Activated T-helper 9 cell treated with anti-CD3 and anti-CD28 coated beads, Interleukin-2, amount 50 U/mL, for 16 hours (primary cell): ENCODE measurements around the gene VAMP2.
A peak's percentile ranks its signal among the peaks of the same experiment; 100 is the strongest.

Experiments used
- DNase-seq: peaks from one replicate; pipeline ENCODE4 v3.0.0-alpha.2; 2020; ENCODE audit warnings: low read depth

VAMP2 gene, protein sequence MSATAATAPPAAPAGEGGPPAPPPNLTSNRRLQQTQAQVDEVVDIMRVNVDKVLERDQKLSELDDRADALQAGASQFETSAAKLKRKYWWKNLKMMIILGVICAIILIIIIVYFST

GRCh38 chr17:8162233-8162996, at the start of gene VAMP2:
Gene VAMP2 (minus strand): TSS chr17:8162948. CDS start chr17:8162879, 69 bp downstream.
- peak; percentile 83 for DNase-seq

DNA sequence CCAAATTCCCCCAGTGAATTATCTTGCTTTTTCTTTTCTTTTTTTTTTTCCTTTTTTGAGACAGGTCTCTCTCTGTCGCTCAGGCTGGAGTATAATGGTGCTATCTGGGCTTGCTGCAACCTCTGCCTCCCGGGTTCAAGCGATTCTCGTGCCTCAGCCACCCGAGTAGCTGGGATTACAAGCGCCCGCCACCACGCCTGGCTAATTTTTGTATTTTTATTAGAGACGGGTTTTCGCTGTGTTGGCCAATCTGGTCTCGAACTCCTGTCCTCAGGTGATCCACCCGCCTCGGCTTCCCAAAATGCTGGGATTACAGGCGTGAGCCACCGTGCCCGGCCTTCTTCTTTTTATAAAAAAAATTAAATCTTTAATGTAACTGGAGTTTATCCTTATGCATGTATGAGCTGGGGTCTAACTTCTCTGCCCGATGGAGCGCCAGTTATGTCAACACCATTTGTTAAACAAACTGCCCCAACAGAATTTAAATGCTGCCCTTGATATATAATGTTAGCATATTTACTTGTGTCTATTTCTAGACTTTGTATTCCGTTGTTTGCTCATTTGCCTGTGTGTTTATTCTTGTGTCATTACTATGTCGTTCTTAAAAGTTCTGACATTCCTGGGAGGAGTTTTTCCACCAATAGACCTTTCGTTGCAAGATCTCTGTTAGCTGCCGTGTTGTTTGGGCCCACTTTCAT, 48.2 kb upstream of the VAMP2 start:
- no peak for DNase-seq

DNA sequence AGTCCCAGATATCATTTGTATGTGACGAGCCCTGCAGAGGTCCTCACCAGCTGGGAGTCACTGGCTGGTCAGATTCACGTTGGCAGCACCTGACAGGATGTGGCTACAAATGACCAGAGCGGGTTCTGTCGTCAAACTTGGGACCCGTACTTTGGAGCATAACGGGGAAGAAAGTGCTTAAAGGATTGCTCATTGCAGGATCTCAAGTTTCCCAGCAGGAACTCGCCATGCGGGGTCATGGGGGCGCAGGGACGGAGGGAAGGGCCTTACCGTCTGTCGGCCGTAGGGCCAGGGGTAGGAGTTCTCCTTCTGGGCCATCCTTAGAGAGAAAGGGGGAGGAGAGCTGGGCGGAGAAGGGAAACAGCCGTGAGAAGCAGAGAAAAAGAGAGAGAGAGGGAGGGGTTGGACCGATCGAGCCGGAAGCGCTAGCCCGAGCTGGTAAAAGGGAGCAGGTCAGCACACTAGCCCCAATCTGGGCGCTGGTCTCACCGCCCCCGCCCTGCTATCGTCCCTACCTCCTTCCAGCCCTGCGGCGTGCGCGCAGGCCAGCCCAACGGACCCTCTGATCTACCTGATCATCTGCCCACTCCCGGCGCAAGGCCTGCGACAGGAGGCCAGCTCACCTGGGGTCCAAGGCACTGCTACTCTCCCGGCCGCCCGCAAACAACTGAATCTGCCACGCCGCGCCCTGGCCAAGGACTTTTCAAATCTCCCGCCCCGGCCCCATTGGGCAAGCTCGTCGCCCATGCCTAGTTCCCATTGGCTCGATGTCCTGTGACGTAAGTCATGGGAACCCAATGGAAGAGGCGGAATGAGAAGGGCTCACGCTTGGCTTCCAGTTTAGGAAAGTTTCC, 47.4 kb upstream of the VAMP2 start, which contains the start of gene AURKB:
AURKB (minus strand) TSS at position 669 of the 854 bp plus-strand sequence; CDS start at position 318, 351 bp downstream.
- DNase-seq, result peak; percentile 88

GRCh38 chr17:8206536-8206935, 43.8 kb upstream of the VAMP2 start:
- no peak for DNase-seq

GRCh38 chr17:8204761-8205555, 42.2 kb upstream of the VAMP2 start:
- DNase-seq, result no peak

- DNase-seq, result no peak
These were observed 29.5 kb upstream of the VAMP2 start for GRCh38 chr17:8192070-8192815.

DNA sequence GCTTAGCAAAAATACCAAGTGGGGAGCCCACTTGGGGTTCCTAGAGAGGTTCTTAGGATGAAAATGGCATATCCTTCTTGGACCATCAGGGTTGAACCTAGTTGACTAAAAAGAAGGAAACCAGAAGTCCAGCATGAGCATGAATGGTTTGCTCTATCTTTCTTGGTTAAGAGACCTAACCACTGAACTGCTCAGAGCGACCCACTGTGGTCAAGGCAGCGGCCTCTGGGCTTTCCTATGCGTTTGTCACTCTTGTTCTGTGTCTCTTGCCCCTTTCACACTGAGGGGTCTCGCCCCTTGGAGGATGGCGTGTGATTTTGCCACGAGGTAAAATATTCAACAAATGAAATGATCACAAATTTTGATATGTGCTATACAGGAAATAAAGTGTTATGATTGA, 27.8 kb upstream of the VAMP2 start:
- no peak for DNase-seq

DNA sequence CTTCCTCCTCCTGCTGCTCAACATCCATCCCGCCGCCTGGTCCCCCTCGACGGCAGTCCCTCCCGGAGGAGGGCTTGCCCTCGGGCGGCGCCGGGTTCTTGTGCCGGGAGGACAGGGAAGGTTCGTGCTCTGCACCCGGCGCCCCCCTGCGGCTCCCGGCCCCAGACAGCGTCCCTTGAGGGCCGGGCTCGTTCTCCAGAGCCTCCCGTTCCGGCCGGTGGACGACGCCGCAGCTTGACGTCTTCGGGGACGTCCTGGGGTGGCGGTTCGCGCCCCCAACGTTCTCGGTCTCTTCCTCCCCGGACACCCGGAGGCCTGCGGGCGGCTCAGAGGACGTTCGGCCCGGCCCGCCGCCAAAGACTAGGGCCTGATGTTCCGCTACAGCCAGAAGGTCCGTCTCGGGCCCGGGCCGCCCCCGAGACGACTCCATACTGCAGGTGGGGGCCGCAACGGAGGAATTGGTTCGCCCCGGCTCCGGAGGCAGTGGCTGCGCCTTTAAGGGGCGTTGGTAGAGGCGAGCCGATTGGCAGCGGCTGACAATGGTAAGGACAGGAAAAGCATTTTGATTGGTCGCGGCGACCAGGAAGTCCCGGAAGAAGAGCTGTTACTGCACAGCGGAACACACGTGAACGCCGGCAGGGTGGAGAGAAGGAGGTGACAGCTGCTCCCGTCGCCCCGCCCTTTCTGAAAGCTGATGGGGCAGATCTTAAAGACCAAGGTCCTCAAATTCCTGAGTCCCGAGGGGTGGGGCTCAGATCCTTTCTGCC, 27.1 kb upstream of the VAMP2 start, which contains the start of gene BORCS6:
BORCS6 (minus strand) TSS at position 470 of the 767 bp plus-strand sequence; CDS start at position 430, 40 bp downstream.
- DNase-seq, result peak; percentile 91

DNA sequence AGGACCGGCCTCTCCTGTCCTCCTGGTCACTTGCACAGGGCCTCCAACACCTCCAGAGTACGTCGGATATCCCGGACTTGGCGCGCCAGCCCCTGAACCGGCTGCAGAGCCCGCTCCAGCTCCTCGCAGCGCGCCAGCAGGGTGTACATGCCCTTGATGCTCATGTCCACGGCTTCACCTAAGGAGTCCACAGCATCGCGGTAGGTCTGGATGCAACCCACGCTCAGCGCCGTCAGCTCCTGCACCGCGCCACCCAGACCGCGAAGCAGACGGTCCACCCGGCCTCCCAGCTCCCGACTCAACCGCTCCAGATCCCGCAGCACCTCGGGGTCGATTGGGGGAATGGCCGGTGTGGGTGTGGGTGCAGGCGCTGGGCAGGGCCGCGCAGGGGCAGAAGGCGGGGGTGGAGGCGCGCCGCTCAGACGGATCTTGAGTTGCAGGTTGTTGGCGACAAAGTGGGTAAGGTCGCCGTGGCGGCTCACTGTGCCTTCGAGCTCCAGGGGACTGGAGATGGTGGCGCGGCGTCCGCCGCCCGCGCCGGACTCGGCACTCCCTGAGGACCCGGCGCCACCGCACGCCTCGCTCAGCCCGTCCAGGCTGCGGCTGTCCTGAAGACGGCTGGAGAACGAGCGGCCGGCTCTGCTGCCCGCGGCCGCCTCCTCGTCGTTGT, 26.4 kb upstream of the VAMP2 start:
- DNase-seq, result no peak

DNA sequence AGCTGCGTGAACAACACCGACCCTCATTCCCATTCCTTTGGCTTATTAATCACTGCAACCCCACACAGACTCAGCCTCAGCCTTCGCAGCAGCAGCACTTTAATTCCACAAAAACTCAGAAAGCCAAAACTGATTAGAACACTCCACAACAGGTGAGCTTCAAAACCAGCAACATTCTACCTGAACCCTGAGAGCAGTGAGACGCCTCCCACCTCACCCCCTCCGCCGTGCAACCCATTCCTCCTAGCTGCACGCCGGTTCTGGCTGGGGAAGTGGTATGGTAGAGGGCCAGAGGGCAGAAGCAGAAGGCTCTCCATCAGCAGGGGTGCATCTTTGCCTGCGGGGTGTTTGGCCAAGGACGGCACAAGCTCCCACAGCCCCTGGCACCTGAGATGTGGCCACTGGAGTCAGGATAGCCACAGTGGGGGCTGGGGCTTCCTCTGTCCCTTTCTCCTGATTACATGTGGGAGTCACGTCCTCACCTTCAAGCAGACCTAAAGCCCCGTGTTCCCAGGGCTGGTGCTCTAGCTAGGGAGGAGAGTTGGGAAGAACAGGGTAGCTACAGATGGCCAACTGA, 25.6 kb upstream of the VAMP2 start:
- no peak for DNase-seq

- peak; percentile 85 for DNase-seq
These were observed 24.9 kb upstream of the VAMP2 start for GRCh38 chr17:8187517-8188262.

DNA sequence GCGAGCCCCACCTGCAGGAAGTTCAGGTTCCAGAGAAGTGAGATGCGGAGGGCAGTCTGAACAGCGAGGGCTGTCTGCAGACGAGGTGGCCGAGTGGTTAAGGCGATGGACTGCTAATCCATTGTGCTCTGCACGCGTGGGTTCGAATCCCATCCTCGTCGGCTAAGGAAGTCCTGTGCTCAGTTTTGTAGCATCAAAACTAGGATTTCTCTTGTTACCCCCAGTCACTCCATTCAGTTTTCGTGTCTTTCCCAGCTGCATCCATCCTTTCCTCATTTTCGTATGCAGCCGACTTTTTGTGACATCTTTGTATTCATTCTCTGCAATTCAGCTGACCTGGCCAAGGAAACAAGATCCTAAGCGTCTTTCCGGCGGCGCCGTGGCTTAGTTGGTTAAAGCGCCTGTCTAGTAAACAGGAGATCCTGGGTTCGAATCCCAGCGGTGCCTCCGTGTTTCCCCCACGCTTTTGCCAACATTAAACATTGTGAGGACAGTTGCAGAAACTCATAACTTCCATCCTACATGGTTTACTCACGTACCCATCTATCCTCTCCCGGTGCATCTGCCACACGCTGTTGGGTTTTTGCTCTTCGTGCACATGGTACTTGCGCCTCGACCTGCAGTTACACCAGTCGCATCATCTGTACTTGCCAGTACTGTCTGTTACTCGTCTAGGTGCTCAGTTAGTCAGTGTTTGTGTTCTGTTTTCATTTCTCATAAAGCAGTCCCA, 24.2 kb upstream of the VAMP2 start:
- DNase-seq, result peak; percentile 79

DNA sequence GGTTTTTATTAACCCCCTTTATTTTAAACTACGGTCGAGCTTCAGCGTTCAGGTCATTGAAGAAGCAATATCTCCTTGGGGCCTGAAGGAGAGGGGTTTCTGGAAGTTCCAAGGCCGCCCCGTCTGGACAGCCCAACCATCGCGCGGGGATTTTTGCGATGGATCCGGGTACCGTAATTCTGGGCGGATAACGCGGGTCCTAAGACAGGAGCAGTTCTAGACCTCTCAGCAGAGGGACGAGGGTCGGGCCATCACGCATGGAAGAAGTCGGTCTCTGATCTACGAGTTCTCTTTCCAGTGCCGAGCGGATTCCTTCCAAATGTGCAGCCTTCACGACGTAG, 23.7 kb upstream of the VAMP2 start:
- DNase-seq, result no peak

DNA sequence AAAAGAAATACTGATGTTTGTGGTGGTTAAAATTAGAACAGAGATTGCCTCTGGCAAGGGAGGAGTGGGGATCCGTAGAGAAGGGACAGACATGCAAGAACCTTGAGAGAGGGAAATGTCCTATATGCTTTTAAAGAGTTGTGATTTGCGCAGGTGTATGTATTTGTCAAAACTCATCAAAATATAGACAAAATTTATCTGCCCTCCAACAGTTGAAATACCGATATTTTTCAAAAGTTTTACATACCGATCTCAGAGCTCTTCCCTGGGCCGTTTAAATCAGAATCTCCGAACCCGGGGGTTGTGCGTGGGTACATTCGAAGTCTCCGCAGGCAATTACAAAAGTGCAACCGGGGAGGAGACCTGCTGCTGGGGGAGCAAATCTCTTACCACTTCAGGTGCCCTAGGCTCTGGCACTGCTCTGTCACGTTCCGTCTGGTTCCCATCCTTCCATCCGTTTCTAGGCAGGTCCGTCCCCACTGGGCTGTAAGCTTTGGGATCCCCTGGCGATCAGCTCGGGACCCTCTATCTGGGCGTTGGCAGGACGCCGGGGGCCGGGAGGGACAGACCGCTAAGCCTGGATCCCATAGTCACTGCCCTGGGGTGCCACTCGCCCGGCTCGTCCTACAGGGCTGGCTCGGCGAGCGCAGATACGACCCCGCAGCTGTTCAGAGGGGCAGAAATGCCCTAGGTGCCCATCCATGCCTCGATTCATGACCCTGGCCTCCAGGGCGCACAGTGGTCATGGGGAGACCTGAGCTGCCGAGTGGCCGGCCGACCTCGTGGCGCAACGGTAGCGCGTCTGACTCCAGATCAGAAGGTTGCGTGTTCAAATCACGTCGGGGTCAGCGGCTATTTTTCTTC, 23.1 kb upstream of the VAMP2 start:
- peak; percentile 85 for DNase-seq

- no peak for DNase-seq
These were observed 14.4 kb upstream of the VAMP2 start for GRCh38 chr17:8176998-8177731.
